Mesendoderm (in vitro differentiated cells): ENCODE data around the gene KLRC1.
"Not testable (repeated sequence)": the region's sequence is repeated elsewhere in the genome, so short reads cannot be mapped to it uniquely, and the experiment has no call there.

Source experiments
- DNase-seq: peaks from one replicate; pipeline ENCODE4 v3.0.0; 2013
- H2AK5ac ChIP-seq: 2 replicates; pipeline ENCODE4 v1.6.1; 2013; ENCODE audit warnings: low read length, inconsistent platforms
- H2BK120ac ChIP-seq: 2 replicates; pipeline ENCODE4 v1.6.1; 2013; ENCODE audit warnings: low read depth, mild to moderate bottlenecking, low read length, moderate library complexity, mixed read lengths
- H2BK15ac ChIP-seq: replicated peaks from 2 replicates; pipeline ENCODE4 v1.6.1; 2013; ENCODE audit warnings: low read depth, mild to moderate bottlenecking, moderate library complexity
- H2BK5ac ChIP-seq: 2 replicates; pipeline ENCODE4 v1.6.1; 2013; ENCODE audit warnings: low read length, inconsistent platforms
- H3K18ac ChIP-seq: 2 replicates; pipeline ENCODE4 v1.6.1; 2013; ENCODE audit warnings: mild to moderate bottlenecking, low read length, mixed read lengths
- H3K23ac ChIP-seq: one replicate; pipeline ENCODE4 v1.6.1; 2013; ENCODE audit warnings: low read length
- H3K27ac ChIP-seq: 2 replicates; pipeline ENCODE4 v1.5.1; 2013; ENCODE audit warnings: low read depth, mild to moderate bottlenecking, inconsistent platforms, low read length, moderate library complexity
- H3K27me3 ChIP-seq: 2 replicates; pipeline ENCODE4 v1.6.1; 2013; ENCODE audit warnings: low read length, control low read depth, mild to moderate bottlenecking, inconsistent platforms; ENCODE audit not compliant: insufficient read depth, poor library complexity
- H3K36me3 ChIP-seq: 2 replicates; pipeline ENCODE4 v1.6.1; 2013; ENCODE audit warnings: low read length, inconsistent platforms; ENCODE audit not compliant: control insufficient read depth, insufficient read depth
- H3K4ac ChIP-seq: one replicate; pipeline ENCODE4 v1.6.1; 2013; ENCODE audit warnings: low read depth, mild to moderate bottlenecking, low read length, moderate library complexity
- H3K4me1 ChIP-seq: 2 replicates; pipeline ENCODE4 v1.6.1; 2013; ENCODE audit warnings: low read depth, low read length, inconsistent platforms; ENCODE audit not compliant: control insufficient read depth
- H3K4me2 ChIP-seq: 2 replicates; pipeline ENCODE4 v1.6.1; 2013; ENCODE audit warnings: low read length
- H3K4me3 ChIP-seq: 2 replicates; pipeline ENCODE4 v1.5.1; 2013; ENCODE audit warnings: mild to moderate bottlenecking, low read length
- H3K56ac ChIP-seq: one replicate; pipeline ENCODE4 v1.6.1; 2013; ENCODE audit warnings: low read length
- H3K79me1 ChIP-seq: 2 replicates; pipeline ENCODE4 v1.6.1; 2013; ENCODE audit warnings: low read length, inconsistent platforms
- H3K79me2 ChIP-seq: 2 replicates; pipeline ENCODE4 v1.6.1; 2013; ENCODE audit warnings: mild to moderate bottlenecking, low read length; ENCODE audit not compliant: control insufficient read depth, insufficient read depth
- H3K9ac ChIP-seq: 2 replicates; pipeline ENCODE4 v1.6.1; 2013; ENCODE audit warnings: low read length, inconsistent platforms
- H4K5ac ChIP-seq: one replicate; pipeline ENCODE4 v1.6.1; 2013; ENCODE audit warnings: low read length
- H4K8ac ChIP-seq: one replicate; pipeline ENCODE4 v1.6.1; 2013; ENCODE audit warnings: low read depth, mild to moderate bottlenecking, control low read depth, low read length, moderate library complexity
- WGBS: extraction: QIAGEN DNeasy Blood & Tissue Kit; methylation state at CpG from one replicate; pipeline ENCODE4 v1.1.7; 2013; ENCODE audit warnings: low lambda C conversion rate, missing lambda C conversion rate; ENCODE audit not compliant: insufficient coverage; ENCODE audit errors: extremely low coverage; 5-methylcytosine and 5-hydroxymethylcytosine counted together

The KLRC1 gene

DNA sequence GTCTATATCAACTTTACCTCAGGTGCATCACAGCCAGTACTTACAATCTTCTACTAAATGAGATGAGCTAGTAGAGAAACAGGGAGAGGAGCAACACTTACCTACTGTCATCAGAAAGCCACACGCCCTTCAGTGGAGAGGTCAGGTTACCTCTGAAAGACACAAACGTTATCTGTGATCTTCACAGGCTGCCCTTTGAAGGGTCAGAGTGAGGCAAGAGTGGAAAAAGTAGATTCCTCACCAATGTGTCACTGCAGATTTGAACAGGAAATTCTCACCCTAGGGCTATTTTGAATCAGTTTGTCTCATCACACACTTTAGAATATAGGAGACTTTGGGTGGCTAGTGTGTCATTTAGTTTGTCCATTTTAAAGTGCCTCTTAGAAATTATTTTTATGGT is 15.6 kb downstream of the KLRC1 start:
- not testable (repeated sequence) for H3K4me2 ChIP-seq, H3K56ac ChIP-seq, H3K4me3 ChIP-seq, H3K9ac ChIP-seq, DNase-seq, H4K8ac ChIP-seq, H4K5ac ChIP-seq, H3K79me1 ChIP-seq, H3K27ac ChIP-seq, H3K27me3 ChIP-seq, H3K23ac ChIP-seq, H3K79me2 ChIP-seq, H3K4me1 ChIP-seq, H2BK5ac ChIP-seq, H3K4ac ChIP-seq, H2AK5ac ChIP-seq, H3K18ac ChIP-seq, H2BK120ac ChIP-seq, H3K36me3 ChIP-seq, H2BK15ac ChIP-seq
- WGBS = no CpG with 5 or more reads among the region's 2 CpGs

GRCh38 chr12:10435816-10436215 is 17.4 kb downstream of the KLRC1 start, which contains the start of gene KLRC2:
TSS of gene KLRC2 (minus strand) at chr12:10436010. CDS start at chr12:10435986, 24 bp downstream.
- not testable (repeated sequence) for H3K79me2 ChIP-seq, H2AK5ac ChIP-seq, H3K56ac ChIP-seq, H3K4ac ChIP-seq, H3K27me3 ChIP-seq, H3K9ac ChIP-seq, H3K36me3 ChIP-seq, H3K23ac ChIP-seq, H2BK5ac ChIP-seq, H4K8ac ChIP-seq, H3K18ac ChIP-seq, H3K79me1 ChIP-seq, DNase-seq, H2BK120ac ChIP-seq, H3K27ac ChIP-seq, H2BK15ac ChIP-seq, H3K4me3 ChIP-seq, H4K5ac ChIP-seq, H3K4me1 ChIP-seq, H3K4me2 ChIP-seq
- no CpG with 5 or more reads among the region's 3 CpGs for WGBS

DNA sequence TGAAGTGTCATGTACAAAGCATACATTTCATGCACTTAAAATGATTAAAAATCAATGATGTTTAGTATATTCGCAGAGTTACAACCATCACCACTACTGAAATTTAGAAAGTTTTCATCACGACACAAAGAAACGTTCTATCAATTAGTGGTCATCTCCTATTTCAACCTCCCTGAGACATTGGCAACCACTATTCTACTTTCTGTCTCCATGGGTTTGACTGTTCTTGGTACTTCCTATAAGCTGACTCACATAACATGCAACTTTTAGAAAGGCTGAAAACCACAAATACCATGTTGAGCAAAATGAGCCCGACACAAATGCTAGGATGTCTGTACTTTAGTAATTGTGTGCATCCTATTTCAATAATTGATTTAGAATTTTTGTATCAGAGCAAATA is 22.6 kb downstream of the KLRC1 start:
- not testable (repeated sequence) for H3K4me2 ChIP-seq, H4K8ac ChIP-seq, DNase-seq, H3K4ac ChIP-seq, H3K79me1 ChIP-seq, H2BK15ac ChIP-seq, H3K23ac ChIP-seq, H2AK5ac ChIP-seq, H3K18ac ChIP-seq, H3K9ac ChIP-seq, H4K5ac ChIP-seq, H2BK5ac ChIP-seq, H3K4me3 ChIP-seq, H3K36me3 ChIP-seq, H3K56ac ChIP-seq, H3K79me2 ChIP-seq, H2BK120ac ChIP-seq, H3K27me3 ChIP-seq, H3K27ac ChIP-seq, H3K4me1 ChIP-seq
- no CpG with 5 or more reads among the region's 4 CpGs for WGBS

GRCh38 chr12:10425938-10426337 is 27.2 kb downstream of the KLRC1 start:
- not testable (repeated sequence) for H4K8ac ChIP-seq, H3K27ac ChIP-seq, H3K4me1 ChIP-seq, H4K5ac ChIP-seq, H3K4me3 ChIP-seq, H3K27me3 ChIP-seq, H3K4ac ChIP-seq, H3K9ac ChIP-seq, H3K23ac ChIP-seq, H3K79me2 ChIP-seq, H2BK5ac ChIP-seq, H3K18ac ChIP-seq, H3K4me2 ChIP-seq, H2AK5ac ChIP-seq, H3K36me3 ChIP-seq, H3K56ac ChIP-seq, H3K79me1 ChIP-seq, H2BK120ac ChIP-seq, DNase-seq, H2BK15ac ChIP-seq
- no CpG with 5 or more reads among the region's 8 CpGs for WGBS

DNA sequence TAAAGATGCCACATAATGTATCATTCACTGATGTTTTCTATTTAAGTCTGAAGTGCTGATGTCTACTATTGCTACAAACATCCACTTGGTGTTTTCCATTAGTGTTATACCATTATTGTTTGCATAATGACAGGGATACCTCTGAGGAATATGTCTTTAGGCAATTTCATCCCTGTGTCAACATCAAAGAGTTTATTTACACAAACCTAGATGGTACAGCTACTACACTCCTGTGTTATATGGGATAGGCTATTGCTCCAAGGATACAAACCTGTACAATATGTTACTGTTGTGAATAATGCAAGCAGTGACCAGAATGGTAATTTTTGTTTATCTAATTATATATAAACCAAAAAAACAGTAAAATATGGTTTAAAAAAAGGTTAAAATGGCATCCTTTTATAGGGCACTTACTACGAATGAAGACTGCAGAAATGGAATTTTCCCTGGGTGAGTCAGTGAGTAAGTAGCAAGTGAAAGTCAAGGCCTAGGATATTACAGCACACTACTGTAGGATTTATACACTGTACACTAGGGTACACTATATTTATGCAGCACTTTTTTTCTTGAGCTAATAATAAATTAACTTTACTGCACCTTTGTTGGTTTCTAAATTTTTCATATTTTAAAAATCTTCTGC is 28.8 kb downstream of the KLRC1 start:
- not testable (repeated sequence) for H3K4ac ChIP-seq, H3K56ac ChIP-seq, DNase-seq, H4K5ac ChIP-seq, H4K8ac ChIP-seq, H3K79me2 ChIP-seq, H2BK120ac ChIP-seq, H3K4me1 ChIP-seq, H3K27ac ChIP-seq, H2AK5ac ChIP-seq, H3K27me3 ChIP-seq, H3K4me2 ChIP-seq, H3K23ac ChIP-seq, H2BK5ac ChIP-seq, H3K4me3 ChIP-seq, H3K9ac ChIP-seq, H3K79me1 ChIP-seq, H3K18ac ChIP-seq, H2BK15ac ChIP-seq, H3K36me3 ChIP-seq
- no CpG with 5 or more reads among the region's 1 CpG for WGBS

GRCh38 chr12:10422159-10422558 is 31.0 kb downstream of the KLRC1 start:
- H2BK5ac ChIP-seq, H3K4me2 ChIP-seq, H3K4me3 ChIP-seq, H3K4ac ChIP-seq, H4K5ac ChIP-seq, DNase-seq, H3K27ac ChIP-seq, H2AK5ac ChIP-seq, H3K23ac ChIP-seq, H3K27me3 ChIP-seq, H3K18ac ChIP-seq, H3K79me1 ChIP-seq, H3K4me1 ChIP-seq, H3K9ac ChIP-seq, H4K8ac ChIP-seq, H2BK15ac ChIP-seq, H3K79me2 ChIP-seq, H3K36me3 ChIP-seq, H3K56ac ChIP-seq, H2BK120ac ChIP-seq: not testable (repeated sequence)
- WGBS = no CpG with 5 or more reads among the region's 3 CpGs
